IPS-15b (cell line): ENCODE results near the gene ANGPTL8.

Experiments used
- H3K27me3 ChIP-seq: one replicate; pipeline ENCODE4 v1.6.1; 2013; ENCODE audit warnings: low read length; ENCODE audit not compliant: control insufficient read depth, insufficient read depth
- H3K36me3 ChIP-seq: one replicate; pipeline ENCODE4 v1.6.1; 2013; ENCODE audit warnings: low read length; ENCODE audit not compliant: control insufficient read depth, insufficient read depth
- H3K4me1 ChIP-seq: one replicate; pipeline ENCODE4 v1.6.1; 2013; ENCODE audit warnings: mild to moderate bottlenecking, low read length; ENCODE audit not compliant: control insufficient read depth, insufficient read depth
- H3K4me3 ChIP-seq: one replicate; pipeline ENCODE4 v1.5.1; 2013; ENCODE audit warnings: low read depth, low read length
- H3K9ac ChIP-seq: one replicate; pipeline ENCODE4 v1.6.1; 2013; ENCODE audit warnings: low read depth, mild to moderate bottlenecking, low read length
- H3K9me3 ChIP-seq: one replicate; pipeline ENCODE4 v1.6.1; 2013; ENCODE audit warnings: mild to moderate bottlenecking, low read length; ENCODE audit not compliant: control insufficient read depth, insufficient read depth

Gene ANGPTL8

DNA sequence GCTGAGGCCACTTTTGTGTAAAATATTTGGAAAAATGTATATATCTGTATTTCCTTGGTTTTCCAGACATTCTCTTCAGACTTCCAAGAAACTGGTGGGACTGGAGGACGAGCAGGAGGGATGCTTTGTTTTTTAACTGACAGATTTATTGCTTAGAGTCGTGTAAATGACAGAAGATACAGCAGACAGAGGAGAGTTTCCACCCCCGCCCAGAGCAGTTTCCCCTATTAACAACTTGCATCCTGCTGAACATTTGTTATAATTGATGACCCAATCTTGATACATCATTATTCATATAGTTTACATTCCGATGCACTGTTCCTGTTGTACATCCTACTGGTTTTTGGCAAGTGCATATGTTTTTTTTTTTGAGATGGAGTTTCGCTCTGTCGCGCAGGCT, 30.0 kb downstream of the ANGPTL8 start:
- H3K4me3 ChIP-seq, result no peak overlapping the region
- no peaks in the 10 kb centered on the region for H3K9me3 ChIP-seq
- no peaks in the 10 kb centered on the region for H3K4me1 ChIP-seq
- H3K36me3 ChIP-seq, result no peaks in the 10 kb centered on the region
- H3K27me3 ChIP-seq, result no peaks in the 10 kb centered on the region
- H3K9ac ChIP-seq, result no peak overlapping the region

DNA sequence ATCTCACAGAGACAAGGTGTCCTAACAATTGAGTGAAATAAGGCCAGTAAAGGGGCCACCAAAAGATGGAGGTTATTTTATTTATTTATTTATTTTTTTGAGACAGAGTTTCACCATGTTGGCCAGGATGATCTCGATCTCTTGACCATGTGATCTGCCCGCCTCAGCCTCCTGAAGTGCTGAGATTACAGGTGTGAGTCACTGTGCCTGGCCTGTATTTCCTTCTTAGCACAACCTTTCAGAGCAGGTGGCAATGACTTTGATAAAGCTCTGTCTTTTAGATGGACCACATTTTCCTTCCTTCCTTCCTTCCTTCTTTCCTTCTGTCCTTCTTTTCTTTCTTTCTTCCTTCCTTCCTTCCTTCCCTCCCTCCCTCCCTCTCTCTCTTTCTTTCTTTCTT, 33.9 kb downstream of the ANGPTL8 start:
- no peaks in the 10 kb centered on the region for H3K4me1 ChIP-seq
- no peaks in the 10 kb centered on the region for H3K36me3 ChIP-seq
- H3K9ac ChIP-seq, result no peak overlapping the region
- no peaks in the 10 kb centered on the region for H3K27me3 ChIP-seq
- H3K4me3 ChIP-seq, result no peak overlapping the region
- H3K9me3 ChIP-seq, result no peaks in the 10 kb centered on the region

DNA sequence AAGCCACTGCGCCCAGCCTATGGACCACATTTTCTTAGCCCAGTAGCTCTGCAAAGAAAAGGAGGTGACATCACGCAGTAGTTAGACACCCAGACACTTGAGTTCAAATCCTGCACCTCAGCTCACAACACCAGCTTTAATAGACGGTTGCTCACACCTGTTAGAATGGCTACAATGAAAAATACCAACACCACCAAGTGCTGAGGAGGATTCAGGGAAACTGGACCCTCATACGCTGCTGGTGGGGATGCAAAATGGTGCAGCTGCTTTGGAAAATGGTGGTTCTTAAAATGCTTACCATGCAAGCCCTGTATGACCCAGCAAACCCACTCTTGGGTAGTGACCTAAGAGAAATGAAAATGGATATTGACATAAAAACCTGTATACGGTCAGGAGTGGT, 34.6 kb downstream of the ANGPTL8 start:
- H3K4me1 ChIP-seq, result no peaks in the 10 kb centered on the region
- no peak overlapping the region for H3K9ac ChIP-seq
- no peaks in the 10 kb centered on the region for H3K36me3 ChIP-seq
- H3K27me3 ChIP-seq, result no peaks in the 10 kb centered on the region
- H3K4me3 ChIP-seq, result no peak overlapping the region
- H3K9me3 ChIP-seq, result no peaks in the 10 kb centered on the region

DNA sequence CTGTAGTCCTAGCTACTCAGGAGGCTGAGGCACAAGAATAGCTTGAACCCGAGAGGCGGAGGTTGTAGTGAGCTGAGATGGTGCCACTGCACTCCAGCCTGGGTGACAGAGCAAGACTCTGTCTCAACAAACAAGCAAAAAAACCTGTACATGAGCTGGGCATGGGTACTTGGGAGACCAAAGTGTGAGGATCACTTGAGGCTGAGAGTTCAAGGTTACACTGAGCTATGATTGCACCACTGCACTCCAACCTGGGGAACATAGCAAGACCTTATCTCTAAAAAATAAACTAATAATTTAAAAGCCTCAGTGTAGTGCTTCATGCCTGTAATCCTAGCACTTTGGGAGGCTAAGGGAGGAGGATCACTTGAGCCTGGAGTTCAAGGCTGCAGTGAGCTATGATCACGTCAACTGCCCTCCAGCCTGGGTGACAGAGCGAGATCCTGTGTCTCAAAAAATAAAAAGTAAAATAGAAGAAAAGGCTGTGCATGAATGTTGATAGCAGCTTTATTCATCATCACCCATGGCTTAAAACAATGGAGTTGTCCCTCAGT, 35.2 kb downstream of the ANGPTL8 start:
- H3K27me3 ChIP-seq, result no peaks in the 10 kb centered on the region
- H3K9ac ChIP-seq, result no peak overlapping the region
- no peaks in the 10 kb centered on the region for H3K4me1 ChIP-seq
- no peaks in the 10 kb centered on the region for H3K36me3 ChIP-seq
- no peaks in the 10 kb centered on the region for H3K9me3 ChIP-seq
- H3K4me3 ChIP-seq, result no peak overlapping the region

DNA sequence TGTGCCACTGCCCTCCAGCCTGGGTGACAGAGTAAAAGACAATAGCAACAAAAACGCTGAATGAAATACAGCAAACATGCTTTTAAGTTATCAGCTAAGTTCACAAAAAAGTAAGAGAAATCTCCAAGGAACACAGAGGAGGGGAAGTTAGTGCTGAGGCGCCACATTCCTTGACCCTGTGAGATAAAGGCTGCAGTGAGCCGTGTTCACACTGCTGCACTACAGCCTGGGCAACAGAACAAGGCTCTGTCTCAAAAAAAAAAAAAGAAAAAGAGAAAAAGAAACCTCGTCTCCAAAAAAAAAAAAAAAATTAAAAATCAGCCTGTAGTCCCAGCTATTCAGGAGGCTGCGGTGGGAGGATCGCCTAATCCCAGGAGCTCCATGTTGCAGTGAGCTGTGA, 39.3 kb downstream of the ANGPTL8 start:
- Histone ChIP-seq H3K4me1 (no peaks in the 10 kb centered on the region), H3K4me3 (no peak overlapping the region), H3K36me3 (no peaks in the 10 kb centered on the region), H3K9me3 (no peaks in the 10 kb centered on the region), H3K9ac (no peak overlapping the region), H3K27me3 (no peaks in the 10 kb centered on the region)

DNA sequence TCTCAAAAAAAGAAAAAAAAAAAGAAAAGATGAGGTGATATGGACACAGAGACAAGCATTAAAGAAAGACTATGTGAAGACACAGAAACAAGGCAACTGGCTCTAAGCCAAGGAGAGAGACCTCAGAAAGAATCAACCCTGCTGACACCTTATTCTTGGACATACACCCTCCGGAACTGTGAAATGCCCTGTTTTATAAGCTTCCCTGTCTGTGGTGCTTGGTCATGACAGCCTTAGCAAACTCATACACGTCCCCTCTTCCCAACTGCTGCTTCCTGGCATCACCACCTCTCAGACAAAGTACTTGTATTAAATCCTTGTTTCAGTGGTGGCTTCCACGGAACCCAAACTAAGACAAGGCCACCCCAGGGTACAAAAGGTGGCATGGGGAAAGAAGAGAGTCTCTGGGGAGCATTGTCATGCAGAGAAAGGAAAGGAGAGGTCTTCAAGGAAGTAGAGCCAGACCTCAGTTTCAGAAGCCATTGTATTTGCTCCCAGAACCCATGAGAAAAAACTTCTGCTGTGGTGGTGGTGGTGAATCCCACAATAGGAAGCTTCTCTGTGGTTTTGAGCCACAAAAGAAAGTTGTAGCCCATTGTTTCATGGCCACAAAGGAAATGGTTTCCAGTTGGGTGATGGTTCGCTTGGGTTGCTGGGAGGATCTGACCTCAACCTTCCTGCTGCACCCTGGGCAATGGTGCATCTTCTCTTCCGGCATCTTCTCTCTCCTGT, 40.3 kb downstream of the ANGPTL8 start:
- Histone ChIP-seq H3K9ac (no peak overlapping the region), H3K4me3 (no peak overlapping the region), H3K27me3 (no peaks in the 10 kb centered on the region), H3K9me3 (no peaks in the 10 kb centered on the region), H3K4me1 (no peaks in the 10 kb centered on the region), H3K36me3 (no peaks in the 10 kb centered on the region)

DNA sequence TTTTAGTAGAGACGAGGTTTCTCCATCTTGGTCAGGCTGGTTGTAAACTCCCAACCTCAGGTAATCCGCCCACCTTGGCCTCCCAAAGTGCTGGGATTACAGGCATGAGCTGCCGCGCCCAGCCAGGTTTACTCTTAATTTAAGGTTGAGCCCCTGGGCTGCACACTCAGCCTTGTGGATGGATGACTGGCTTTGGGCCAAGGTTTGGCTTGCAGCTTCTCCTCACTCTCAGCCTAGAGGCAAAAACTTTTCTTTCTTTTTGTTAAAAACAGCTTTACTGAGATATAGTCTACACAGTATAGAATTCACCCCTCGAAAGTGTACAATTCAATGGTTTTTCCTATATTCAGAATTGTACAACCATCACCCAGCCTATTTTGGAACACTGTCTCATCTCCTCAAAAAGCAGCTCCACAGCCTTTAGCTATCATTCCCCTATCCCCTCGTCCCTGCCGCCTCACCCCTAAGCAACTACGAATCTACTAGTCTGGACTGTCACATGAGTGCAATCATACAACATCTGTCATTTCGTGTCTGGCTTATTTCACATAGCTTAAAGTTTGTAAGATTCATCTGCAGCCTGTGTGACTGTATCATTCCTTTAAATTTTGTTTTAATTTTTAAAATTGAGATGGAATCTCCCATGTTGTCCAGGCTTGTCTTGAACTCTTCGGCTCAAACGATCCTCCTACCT, 42.1 kb downstream of the ANGPTL8 start:
- H3K4me1 ChIP-seq, result no peaks in the 10 kb centered on the region
- no peaks in the 10 kb centered on the region for H3K9me3 ChIP-seq
- H3K27me3 ChIP-seq, result no peaks in the 10 kb centered on the region
- no peaks in the 10 kb centered on the region for H3K36me3 ChIP-seq
- no peak overlapping the region for H3K4me3 ChIP-seq
- H3K9ac ChIP-seq, result no peak overlapping the region

DNA sequence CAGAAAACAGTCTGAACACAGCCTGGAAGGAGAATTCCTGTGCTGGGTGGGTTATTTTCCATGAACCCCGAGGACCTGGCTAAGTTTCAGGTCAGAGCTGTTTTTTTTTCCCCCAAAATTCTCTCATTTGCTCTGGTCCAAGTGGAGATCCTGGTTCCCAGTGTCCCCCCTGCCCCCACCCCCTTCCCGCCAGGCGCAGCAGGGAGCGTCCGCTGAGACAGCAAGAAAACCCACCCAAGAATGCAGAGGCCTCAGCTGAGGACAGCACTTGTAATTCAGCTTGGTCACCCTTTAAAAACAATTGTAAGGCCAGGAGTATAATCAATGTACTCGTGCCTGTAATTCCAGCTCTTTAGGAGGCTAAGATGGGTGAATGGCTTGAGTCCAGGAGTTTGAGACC, 45.1 kb downstream of the ANGPTL8 start:
- Histone ChIP-seq H3K9ac (no peak overlapping the region), H3K36me3 (no peaks in the 10 kb centered on the region), H3K4me3 (no peak overlapping the region), H3K4me1 (no peaks in the 10 kb centered on the region), H3K27me3 (no peaks in the 10 kb centered on the region), H3K9me3 (no peaks in the 10 kb centered on the region)

DNA sequence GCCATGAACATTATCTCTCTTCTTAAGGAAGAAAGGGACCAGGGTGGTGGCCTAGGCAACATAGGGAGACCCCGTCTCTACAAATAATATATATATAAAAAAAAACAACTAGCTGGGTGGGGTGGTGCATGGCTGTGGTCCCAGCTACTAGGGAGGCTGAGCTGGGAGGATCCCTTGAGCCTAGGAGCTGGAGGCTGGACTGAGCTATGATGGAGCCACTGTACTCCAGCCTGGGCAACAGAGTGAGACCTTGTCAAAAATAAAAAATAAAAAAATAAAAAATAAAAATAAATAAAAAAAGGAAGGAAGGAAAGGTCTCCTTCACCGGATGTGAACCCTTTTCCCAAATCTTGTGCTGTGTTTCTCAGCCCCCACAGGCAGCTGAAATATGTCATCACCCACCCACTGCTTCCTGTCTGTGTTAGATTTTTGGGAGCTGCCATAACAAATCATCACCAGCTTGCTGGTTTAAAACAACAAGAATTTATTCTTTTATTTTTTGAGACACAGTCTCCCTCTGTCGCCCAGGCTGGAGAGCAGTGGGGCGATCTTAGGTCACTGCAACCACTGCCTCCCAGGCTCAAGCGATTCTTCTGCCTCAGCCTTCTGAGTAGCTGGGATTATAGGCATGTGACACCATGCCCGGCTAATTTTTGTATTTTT, 47.0 kb downstream of the ANGPTL8 start:
- Histone ChIP-seq H3K9ac (no peak overlapping the region), H3K4me3 (no peak overlapping the region), H3K36me3 (no peaks in the 10 kb centered on the region), H3K9me3 (no peaks in the 10 kb centered on the region), H3K4me1 (no peaks in the 10 kb centered on the region), H3K27me3 (no peaks in the 10 kb centered on the region)

DNA sequence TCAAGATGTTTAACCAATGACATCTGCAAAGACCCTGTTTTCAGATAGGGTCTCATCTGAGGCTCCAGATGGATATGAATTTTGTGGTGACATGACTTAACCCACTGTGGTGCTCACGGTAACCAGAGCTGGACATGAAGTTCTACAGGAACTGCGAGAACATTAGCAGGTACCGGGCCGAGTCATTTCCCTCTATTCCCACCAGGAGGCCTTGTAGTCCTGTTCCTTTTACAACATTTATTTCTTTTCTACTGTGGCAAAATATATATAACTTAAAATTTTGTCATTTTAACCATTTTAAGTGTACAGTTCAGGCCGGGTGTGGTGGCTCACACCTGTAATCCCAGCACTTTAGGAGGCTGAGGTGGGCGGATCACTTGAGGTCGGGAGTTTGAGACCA, 48.9 kb downstream of the ANGPTL8 start:
- H3K27me3 ChIP-seq, result no peaks in the 10 kb centered on the region
- no peaks in the 10 kb centered on the region for H3K36me3 ChIP-seq
- H3K4me1 ChIP-seq, result no peaks in the 10 kb centered on the region
- no peaks in the 10 kb centered on the region for H3K9me3 ChIP-seq
- H3K4me3 ChIP-seq, result no peak overlapping the region
- no peak overlapping the region for H3K9ac ChIP-seq

DNA sequence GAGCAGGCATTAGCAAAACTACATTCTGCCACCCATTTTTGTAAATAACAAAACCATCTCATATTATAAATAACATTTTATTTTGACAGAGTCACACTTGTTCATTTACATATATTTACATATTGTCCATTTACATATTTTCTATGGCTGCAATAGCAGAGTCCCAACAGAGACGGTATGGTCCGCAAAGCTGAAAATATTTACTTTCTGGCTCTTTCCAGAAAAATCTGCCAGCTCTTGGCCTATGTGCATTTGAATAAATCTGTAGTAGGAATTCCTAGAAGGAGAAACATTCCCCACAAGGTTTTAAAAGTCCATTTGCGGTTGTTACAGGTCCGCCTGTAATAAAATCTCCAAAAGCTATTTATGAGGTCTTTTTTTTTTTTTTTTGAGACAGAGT, 50.8 kb downstream of the ANGPTL8 start:
- Histone ChIP-seq H3K36me3 (no peaks in the 10 kb centered on the region), H3K9me3 (no peaks in the 10 kb centered on the region), H3K4me1 (no peaks in the 10 kb centered on the region), H3K4me3 (no peak overlapping the region), H3K9ac (no peak overlapping the region), H3K27me3 (no peaks in the 10 kb centered on the region)

DNA sequence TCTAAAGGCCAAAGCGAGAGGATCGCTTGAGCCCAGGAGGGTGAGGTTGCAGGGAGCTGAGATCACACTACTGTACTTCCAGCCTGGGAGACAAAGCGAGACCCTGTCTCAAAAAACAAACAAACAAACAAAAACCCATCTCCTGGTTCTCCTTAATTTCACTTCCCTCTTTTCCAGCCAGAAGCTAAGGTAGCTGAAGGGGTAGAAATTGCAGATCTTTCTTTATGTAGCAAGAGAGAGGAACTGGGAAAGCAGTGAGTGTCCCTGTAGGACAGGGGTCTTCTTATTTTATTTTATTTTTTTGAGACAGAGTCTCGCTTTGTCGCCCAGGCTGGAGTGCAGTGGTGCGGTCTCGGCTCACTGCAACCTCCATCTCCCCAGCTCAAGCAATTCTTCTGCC, 52.0 kb downstream of the ANGPTL8 start:
- no peak overlapping the region for H3K4me3 ChIP-seq
- H3K27me3 ChIP-seq, result no peaks in the 10 kb centered on the region
- no peaks in the 10 kb centered on the region for H3K9me3 ChIP-seq
- no peaks in the 10 kb centered on the region for H3K36me3 ChIP-seq
- no peak overlapping the region for H3K9ac ChIP-seq
- H3K4me1 ChIP-seq, result no peaks in the 10 kb centered on the region
